ENCODE data around the gene PEX26.

- TF ChIP-seq CTCF (IDR thresholded peaks at IDR 0.05) = no peak
- TF ChIP-seq POLR2AphosphoS5 (IDR thresholded peaks at IDR 0.05) = no peak
- TF ChIP-seq POLR2A (IDR thresholded peaks at IDR 0.05) = no peak
Observed at GRCh38 chr22:18075101-18075719, 2.6 kb upstream of the PEX26 start.
